ENCODE measurements around the gene RDX.

DNA sequence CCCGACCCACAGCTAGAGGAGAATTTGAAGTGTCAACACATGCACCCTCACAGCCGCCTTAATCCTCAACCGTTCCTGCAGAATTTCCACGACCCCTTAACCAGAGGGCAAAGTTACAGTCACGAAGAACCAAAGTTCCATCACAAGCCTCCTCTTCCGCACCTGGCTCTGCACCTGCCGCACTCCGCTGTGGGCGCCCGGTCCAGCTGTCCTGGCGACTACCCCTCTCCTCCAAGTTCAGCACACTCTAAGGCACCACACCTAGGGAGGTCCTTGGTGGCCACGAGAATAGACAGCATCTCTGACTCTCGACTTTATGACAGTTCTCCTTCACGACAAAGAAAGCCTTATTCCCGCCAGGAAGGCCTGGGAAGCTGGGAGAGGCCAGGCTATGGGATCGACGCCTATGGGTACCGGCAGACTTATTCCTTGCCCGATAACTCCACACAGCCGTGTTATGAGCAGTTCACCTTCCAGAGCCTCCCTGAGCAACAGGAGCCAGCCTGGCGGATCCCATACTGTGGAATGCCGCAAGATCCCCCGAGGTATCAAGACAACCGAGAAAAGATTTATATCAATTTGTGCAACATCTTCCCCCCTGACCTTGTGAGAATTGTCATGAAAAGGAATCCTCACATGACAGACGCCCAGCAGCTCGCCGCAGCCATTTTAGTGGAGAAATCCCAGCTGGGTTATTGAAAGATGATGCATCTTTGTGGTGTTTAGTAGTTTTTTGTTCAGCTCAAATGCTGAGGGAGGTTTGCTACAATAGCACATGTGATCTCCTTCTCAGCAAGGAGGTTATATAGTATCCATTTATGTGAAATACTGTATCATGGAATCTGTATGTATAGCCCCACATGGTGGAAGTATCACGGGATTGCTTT lies 131.1 kb downstream of the RDX start:
- TF ChIP-seq, protein P1, sequence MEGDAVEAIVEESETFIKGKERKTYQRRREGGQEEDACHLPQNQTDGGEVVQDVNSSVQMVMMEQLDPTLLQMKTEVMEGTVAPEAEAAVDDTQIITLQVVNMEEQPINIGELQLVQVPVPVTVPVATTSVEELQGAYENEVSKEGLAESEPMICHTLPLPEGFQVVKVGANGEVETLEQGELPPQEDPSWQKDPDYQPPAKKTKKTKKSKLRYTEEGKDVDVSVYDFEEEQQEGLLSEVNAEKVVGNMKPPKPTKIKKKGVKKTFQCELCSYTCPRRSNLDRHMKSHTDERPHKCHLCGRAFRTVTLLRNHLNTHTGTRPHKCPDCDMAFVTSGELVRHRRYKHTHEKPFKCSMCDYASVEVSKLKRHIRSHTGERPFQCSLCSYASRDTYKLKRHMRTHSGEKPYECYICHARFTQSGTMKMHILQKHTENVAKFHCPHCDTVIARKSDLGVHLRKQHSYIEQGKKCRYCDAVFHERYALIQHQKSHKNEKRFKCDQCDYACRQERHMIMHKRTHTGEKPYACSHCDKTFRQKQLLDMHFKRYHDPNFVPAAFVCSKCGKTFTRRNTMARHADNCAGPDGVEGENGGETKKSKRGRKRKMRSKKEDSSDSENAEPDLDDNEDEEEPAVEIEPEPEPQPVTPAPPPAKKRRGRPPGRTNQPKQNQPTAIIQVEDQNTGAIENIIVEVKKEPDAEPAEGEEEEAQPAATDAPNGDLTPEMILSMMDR (conservative IDR thresholded peaks at IDR 0.05), result no peak
- TF ChIP-seq EZH2 (IDR thresholded peaks at IDR 0.05; ENCODE audit: low read depth), result no peak

All from PC-9 (cell line).